ENCODE data around the gene RETREG2. TPM values are rescaled to one million over a fixed set of nuclear protein-coding genes. Genes with fewer than 3 reads are reported as not detected.

RETREG2 gene
- total and polyA plus RNA-seq, 7 donors = 36.6 to 81.3 (median 43.5) TPM

- H3K4me3 ChIP-seq = no peak overlapping the region
- TF ChIP-seq EP300 (IDR thresholded peaks at IDR 0.05) (no peak), POLR2AphosphoS5 (IDR thresholded peaks at IDR 0.05) (no peak)
- TF ChIP-seq, protein P1, sequence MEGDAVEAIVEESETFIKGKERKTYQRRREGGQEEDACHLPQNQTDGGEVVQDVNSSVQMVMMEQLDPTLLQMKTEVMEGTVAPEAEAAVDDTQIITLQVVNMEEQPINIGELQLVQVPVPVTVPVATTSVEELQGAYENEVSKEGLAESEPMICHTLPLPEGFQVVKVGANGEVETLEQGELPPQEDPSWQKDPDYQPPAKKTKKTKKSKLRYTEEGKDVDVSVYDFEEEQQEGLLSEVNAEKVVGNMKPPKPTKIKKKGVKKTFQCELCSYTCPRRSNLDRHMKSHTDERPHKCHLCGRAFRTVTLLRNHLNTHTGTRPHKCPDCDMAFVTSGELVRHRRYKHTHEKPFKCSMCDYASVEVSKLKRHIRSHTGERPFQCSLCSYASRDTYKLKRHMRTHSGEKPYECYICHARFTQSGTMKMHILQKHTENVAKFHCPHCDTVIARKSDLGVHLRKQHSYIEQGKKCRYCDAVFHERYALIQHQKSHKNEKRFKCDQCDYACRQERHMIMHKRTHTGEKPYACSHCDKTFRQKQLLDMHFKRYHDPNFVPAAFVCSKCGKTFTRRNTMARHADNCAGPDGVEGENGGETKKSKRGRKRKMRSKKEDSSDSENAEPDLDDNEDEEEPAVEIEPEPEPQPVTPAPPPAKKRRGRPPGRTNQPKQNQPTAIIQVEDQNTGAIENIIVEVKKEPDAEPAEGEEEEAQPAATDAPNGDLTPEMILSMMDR (IDR thresholded peaks at IDR 0.05) = no peak
- H3K9me3 ChIP-seq = no peaks in the 10 kb centered on the region
- intact Hi-C loops (cut with DNase I) = no loop called here
- no peak overlapping the region for H3K27ac ChIP-seq
- H3K27me3 ChIP-seq = no peaks in the 10 kb centered on the region
- peaks cover 49 to 75% (median 55%) of the 10 kb centered on the region in 4 donors for H3K36me3 ChIP-seq
- peaks cover 0 to 16% (median 13%) of the 10 kb centered on the region in 4 donors for H3K4me1 ChIP-seq
- DNase-seq = no peak
- 76 to 95% methylated on average over 3 of the region's 3 CpGs for WGBS, 2 donors
Measured at GRCh38 chr2:219234331-219234730, 56.3 kb downstream of the RETREG2 start.

Other genes with a start within 250 kb of the RETREG2 start
- gene CDK5R2, start 218.6 kb upstream of the RETREG2 start, total RNA-seq = under 1 TPM in 2 of 4 donors, not detected in 2; 0.14 to 0.36 TPM
- under 1 TPM in 1 of 3 donors, not detected in 2; 0.48 TPM for gene CDK5R2, start 218.6 kb upstream of the RETREG2 start, polyA plus RNA-seq
- under 1 TPM in 1 of 4 donors, not detected in 3; 0.71 TPM for gene FEV, start 193.1 kb upstream of the RETREG2 start, total RNA-seq
- 1 to 10 TPM in 1 of 3 donors, under 1 TPM in 1, not detected in 1; 0.77 to 6.0 TPM for gene FEV, start 193.1 kb upstream of the RETREG2 start, polyA plus RNA-seq
- not detected for gene CRYBA2, start 184.9 kb upstream of the RETREG2 start, total RNA-seq
- 10 to 100 TPM in 1 of 3 donors, 1 to 10 TPM in 2; 1.4 to 10.8 (median 5.5) TPM for gene CRYBA2, start 184.9 kb upstream of the RETREG2 start, polyA plus RNA-seq
- gene CFAP65, start 136.8 kb upstream of the RETREG2 start, total RNA-seq = not detected
- gene CFAP65, start 136.8 kb upstream of the RETREG2 start, polyA plus RNA-seq = under 1 TPM; under 0.01 to 0.10 (median under 0.01) TPM
- not detected for gene IHH, start 117.4 kb upstream of the RETREG2 start, total RNA-seq
- gene IHH, start 117.4 kb upstream of the RETREG2 start, polyA plus RNA-seq = 10 to 100 TPM; 12.9 to 36.1 (median 21.6) TPM
- 10 to 100 TPM; 15.1 to 22.5 (median 18.4) TPM for gene NHEJ1, start 17.5 kb upstream of the RETREG2 start, total RNA-seq
- gene NHEJ1, start 17.5 kb upstream of the RETREG2 start, polyA plus RNA-seq = 10 to 100 TPM; 23.6 to 60.1 (median 50.2) TPM
- gene SLC23A3, start 8.2 kb upstream of the RETREG2 start, total RNA-seq = 1 to 10 TPM in 1 of 4 donors, under 1 TPM in 3; 0.14 to 3.9 (median 0.67) TPM
- gene SLC23A3, start 8.2 kb upstream of the RETREG2 start, polyA plus RNA-seq = 1 to 10 TPM in 2 of 3 donors, under 1 TPM in 1; 0.60 to 6.5 (median 1.6) TPM
- 10 to 100 TPM; 24.1 to 38.5 (median 34.1) TPM for gene CNPPD1, start 1.4 kb upstream of the RETREG2 start, total RNA-seq
- 10 to 100 TPM; 53.5 to 79.5 (median 59.4) TPM for gene CNPPD1, start 1.4 kb upstream of the RETREG2 start, polyA plus RNA-seq
- gene ZFAND2B, start 28.5 kb downstream of the RETREG2 start, total RNA-seq = 10 to 100 TPM; 26.9 to 55.8 (median 45.6) TPM
- 100 to 1,000 TPM in 1 of 3 donors, 10 to 100 TPM in 2; 52.4 to 103 (median 95.5) TPM for gene ZFAND2B, start 28.5 kb downstream of the RETREG2 start, polyA plus RNA-seq
- 10 to 100 TPM; 11.8 to 23.0 (median 16.1) TPM for gene ABCB6, start 40.7 kb downstream of the RETREG2 start, total RNA-seq
- gene ABCB6, start 40.7 kb downstream of the RETREG2 start, polyA plus RNA-seq = 10 to 100 TPM in 1 of 3 donors, 1 to 10 TPM in 1, not detected in 1; 4.8 to 39.3 TPM
- gene ATG9A, start 51.4 kb downstream of the RETREG2 start, total RNA-seq = 10 to 100 TPM; 28.8 to 32.0 (median 29.8) TPM
- 10 to 100 TPM in 2 of 3 donors, 1 to 10 TPM in 1; 7.6 to 40.6 (median 10.2) TPM for gene ATG9A, start 51.4 kb downstream of the RETREG2 start, polyA plus RNA-seq
- gene ANKZF1, start 51.5 kb downstream of the RETREG2 start, total RNA-seq = 10 to 100 TPM; 28.1 to 52.6 (median 41.1) TPM
- 10 to 100 TPM in 1 of 3 donors, 1 to 10 TPM in 2; 9.0 to 36.9 (median 9.7) TPM for gene ANKZF1, start 51.5 kb downstream of the RETREG2 start, polyA plus RNA-seq
- gene GLB1L, start 67.2 kb downstream of the RETREG2 start, total RNA-seq = 10 to 100 TPM in 1 of 4 donors, 1 to 10 TPM in 3; 6.9 to 26.0 (median 8.2) TPM
- 1 to 10 TPM; 2.1 to 4.3 (median 3.6) TPM for gene GLB1L, start 67.2 kb downstream of the RETREG2 start, polyA plus RNA-seq
- 10 to 100 TPM; 12.2 to 19.9 (median 18.2) TPM for gene STK16, start 67.2 kb downstream of the RETREG2 start, total RNA-seq
- 10 to 100 TPM; 45.3 to 61.7 (median 57.1) TPM for gene STK16, start 67.2 kb downstream of the RETREG2 start, polyA plus RNA-seq
- not detected for gene TUBA4B, start 75.0 kb downstream of the RETREG2 start, total RNA-seq
- not detected for gene TUBA4B, start 75.0 kb downstream of the RETREG2 start, polyA plus RNA-seq
- 100 to 1,000 TPM in 1 of 4 donors, 10 to 100 TPM in 3; 47.1 to 109 (median 55.0) TPM for gene TUBA4A, start 75.6 kb downstream of the RETREG2 start, total RNA-seq
- gene TUBA4A, start 75.6 kb downstream of the RETREG2 start, polyA plus RNA-seq = 10 to 100 TPM; 74.4 to 95.4 (median 76.9) TPM
- 10 to 100 TPM; 27.4 to 42.1 (median 40.0) TPM for gene DNAJB2, start 101.1 kb downstream of the RETREG2 start, total RNA-seq
- 10 to 100 TPM; 56.4 to 73.9 (median 67.3) TPM for gene DNAJB2, start 101.1 kb downstream of the RETREG2 start, polyA plus RNA-seq
- gene PTPRN, start 131.1 kb downstream of the RETREG2 start, total RNA-seq = 1 to 10 TPM; 1.2 to 8.8 (median 7.9) TPM
- 1 to 10 TPM in 1 of 3 donors, not detected in 2; 3.6 TPM for gene PTPRN, start 131.1 kb downstream of the RETREG2 start, polyA plus RNA-seq
- not detected for gene RESP18, start 154.5 kb downstream of the RETREG2 start, total RNA-seq
- not detected for gene RESP18, start 154.5 kb downstream of the RETREG2 start, polyA plus RNA-seq
- gene DNPEP, start 209.6 kb downstream of the RETREG2 start, total RNA-seq = 10 to 100 TPM; 43.2 to 62.8 (median 53.1) TPM
- 100 to 1,000 TPM; 108 to 137 (median 132) TPM for gene DNPEP, start 209.6 kb downstream of the RETREG2 start, polyA plus RNA-seq
- over 10,000 TPM in 3 of 4 donors, 1,000 to 10,000 TPM in 1; 7,366 to 30,562 (median 13,340) TPM for gene DES, start 240.1 kb downstream of the RETREG2 start, total RNA-seq
- 100 to 1,000 TPM in 2 of 3 donors, 10 to 100 TPM in 1; 35.1 to 264 (median 162) TPM for gene DES, start 240.1 kb downstream of the RETREG2 start, polyA plus RNA-seq